SH-SY5Y (cell line): ENCODE measurements around the gene CBX5.

ENCODE experiments used
- GATA2 ChIP-seq: IDR thresholded peaks from 2 replicates; pipeline ENCODE4 v1.6.1; 2011; ENCODE audit warnings: mild to moderate bottlenecking, low read depth, low read length
- GATA3 ChIP-seq: IDR thresholded peaks from 2 replicates; pipeline ENCODE4 v1.6.1; 2011; ENCODE audit warnings: low read depth, mild to moderate bottlenecking, low read length, moderate library complexity

GRCh38 chr12:54240129-54240528, 39.8 kb downstream of the CBX5 start:
- TF ChIP-seq GATA2 (no peak), GATA3 (no peak)
